Transverse colon (tissue), 3 donors: ENCODE measurements around the gene PACS2.

Experiments
- CTCF ChIP-seq, 5 experiments: fragments of 200-600 bp in 3 of 5; fragments of 450-650 bp in 2 of 5; sonication (generic) in 3 of 5; IDR thresholded peaks; 1 replicate in 2 of 5; 2 replicates in 3 of 5; pipeline ENCODE4 v1.5.1; 2016 to 2017; ENCODE audit warnings: antibody characterized with exemption in 5 of 5, inconsistent platforms in 3 of 5, mild to moderate bottlenecking in 2 of 5, moderate library complexity in 1 of 5
- POLR2A ChIP-seq: fragments of 450-650 bp; IDR thresholded peaks from one replicate; pipeline ENCODE4 v1.6.1; 2016; ENCODE audit warnings: antibody characterized with exemption, mild to moderate bottlenecking, moderate library complexity

GRCh38 chr14:105326891-105327694 is 12.5 kb downstream of the PACS2 start:
- TF ChIP-seq CTCF (IDR thresholded peaks at IDR 0.05), result no peak
- no peak for TF ChIP-seq POLR2A
